Central memory CD4-positive, alpha-beta T cell (primary cell): ENCODE measurements around the gene TACO1.

Experiments used
- DNase-seq: peaks from one replicate; pipeline ENCODE4 v3.0.0; 2022

Gene TACO1

DNA sequence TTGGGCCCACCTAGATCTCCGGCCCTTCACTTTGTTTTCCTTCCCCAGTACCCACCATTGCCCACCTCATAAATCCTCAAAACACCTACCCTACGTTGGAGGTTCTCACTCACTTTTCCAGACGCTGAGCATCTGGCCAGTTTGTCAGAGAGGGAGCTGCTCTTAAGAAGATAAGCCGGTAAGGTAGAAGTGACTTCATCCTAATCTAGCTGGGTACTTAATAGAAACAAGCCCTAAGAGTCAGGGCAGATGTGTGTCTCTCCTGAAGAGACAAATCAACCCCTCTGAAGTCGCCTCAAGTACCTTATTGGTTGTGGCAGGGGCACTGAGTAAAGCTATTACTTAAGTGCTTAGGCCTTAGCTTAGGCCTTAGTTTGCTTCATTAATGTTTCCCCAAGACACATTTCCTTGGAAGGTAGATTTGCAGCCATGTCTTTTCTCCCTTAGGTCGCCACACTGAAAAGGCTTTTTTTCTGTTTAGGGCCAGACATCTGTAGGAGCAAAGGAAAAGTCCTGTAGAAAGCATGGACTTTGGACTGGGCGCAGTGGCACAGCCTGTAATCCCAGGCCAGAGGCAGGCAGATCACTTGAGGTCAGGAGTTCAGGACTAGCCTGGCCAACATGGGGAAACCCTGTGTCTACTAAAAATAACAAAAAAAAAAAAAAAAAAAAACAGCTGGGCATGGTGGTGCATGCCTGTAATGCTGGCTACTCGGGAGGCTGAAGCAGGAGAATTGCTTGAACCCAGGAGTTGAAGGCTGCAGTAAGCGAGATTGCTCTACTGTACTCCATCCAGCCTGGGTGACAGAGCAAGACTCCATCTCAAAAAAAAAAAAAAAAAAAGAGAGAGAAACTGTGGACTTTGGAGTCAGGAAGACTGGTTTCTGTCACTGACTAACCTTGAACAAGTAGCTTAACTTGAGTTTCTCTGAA is 1.0 kb downstream of the TACO1 start:
- no peak for DNase-seq

DNA sequence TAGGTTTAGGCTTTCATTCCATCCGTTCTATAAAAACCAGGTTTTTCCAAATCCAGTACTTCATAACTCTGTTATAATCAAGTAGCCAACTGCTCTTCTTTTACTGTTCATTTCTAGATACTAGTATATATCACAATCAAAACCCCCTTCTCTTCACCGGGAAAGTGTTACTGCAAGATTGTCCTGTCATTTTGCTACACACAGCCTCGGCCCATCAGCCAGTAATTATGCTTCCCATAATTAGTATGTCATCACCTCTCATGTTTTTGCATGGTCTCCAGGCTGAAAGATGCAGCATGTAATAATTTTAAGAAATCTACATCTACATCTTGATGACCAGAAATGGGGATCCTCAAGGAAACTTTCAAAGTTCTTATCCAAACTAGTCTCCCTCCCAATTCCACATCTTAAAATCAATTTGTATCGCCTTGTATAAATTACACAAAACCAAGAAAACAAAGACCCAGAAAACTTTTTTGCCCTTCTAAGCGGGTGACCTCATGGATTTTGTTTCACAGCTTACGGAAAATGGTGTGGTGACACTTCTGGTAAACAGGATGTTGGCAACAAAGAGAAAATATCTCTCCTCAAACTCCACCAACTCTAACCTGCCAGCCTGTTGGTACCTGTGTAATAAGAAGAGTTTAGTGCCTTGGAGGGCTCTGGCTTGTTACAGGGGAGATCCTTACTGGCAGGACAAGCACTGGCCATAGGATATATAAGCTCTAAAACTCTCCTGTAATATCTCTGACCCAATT is 9.3 kb downstream of the TACO1 start:
- DNase-seq: peak; percentile 35

DNA sequence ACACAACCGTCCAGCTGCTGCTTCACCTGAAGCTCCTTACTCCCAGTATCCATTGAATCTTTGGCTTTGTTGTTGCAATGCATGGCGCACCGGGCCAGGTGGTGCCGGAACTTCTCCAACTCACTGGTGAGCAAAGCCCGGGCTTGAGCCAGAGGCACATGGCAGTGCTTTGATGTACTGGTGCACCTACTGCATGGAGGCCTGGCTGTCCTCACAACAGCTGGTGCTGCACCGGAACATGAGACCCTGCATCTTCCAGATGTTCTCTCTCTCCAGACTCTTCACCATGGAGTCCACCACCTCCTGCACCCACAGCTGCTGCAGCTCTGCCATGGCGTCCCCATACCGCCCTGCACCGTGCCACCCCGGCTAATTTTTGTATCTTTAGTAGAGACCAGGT is 10.2 kb downstream of the TACO1 start:
- DNase-seq: no peak

DNA sequence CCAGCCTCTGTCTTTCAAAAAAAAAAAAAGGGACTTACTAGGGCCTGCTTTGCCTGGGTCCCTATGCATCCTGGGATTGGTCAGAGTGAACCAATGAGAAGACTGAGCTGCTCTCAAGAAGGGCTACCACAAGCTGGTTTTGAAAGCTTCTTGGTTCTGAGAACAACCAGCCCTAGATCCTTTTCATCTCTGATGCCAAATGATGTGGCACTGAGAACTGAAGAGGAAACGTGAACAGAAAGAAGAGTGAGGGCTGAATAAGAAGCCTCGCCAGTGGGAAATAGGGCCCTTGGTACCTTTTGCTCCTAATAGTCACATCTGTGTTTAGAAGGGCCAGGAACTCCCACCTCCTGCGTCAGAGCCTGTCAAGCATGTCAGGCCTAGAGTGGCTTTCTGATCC is 10.7 kb downstream of the TACO1 start:
- DNase-seq: peak; percentile 30

DNA sequence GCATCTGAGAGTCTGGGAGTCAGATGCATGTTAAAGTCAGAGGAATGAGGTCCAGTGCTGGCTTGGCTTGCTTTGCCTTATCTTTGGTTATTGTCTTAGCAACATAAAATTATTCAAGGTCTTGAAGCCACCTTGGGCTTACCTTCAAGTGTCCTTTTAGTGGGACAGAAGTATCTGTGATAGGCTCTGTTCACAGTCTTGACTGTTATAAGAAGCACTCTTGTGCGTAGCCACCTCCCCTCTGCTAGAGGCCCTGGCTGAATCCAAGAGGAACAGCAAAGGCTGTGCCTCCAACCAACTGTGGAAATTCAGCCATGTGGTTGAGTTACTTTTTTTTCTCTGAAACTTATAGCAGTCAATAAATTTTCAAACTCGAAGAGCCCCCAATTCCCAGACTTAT is 13.0 kb downstream of the TACO1 start:
- DNase-seq: no peak

DNA sequence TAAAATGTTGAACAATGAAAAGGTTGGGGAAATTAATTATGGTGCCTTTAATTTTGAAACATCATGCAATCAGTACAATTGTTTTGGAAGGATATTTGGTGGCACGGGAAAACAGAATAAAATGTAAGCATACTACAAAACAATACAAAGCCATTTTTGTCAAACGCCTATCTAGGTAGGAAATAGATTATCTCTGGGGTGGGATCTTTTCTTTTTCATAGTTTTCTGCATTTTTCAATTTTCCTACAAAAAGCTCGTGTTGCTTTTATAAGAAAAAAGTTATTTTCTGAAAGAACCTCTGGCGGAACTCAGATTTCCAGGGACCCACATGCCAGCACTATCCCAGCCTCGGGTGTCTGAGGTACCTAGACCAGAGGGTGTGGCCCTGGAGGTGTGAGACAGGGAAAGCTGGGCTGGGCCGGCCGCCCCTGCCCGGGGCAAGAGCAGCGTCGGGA is 20.6 kb downstream of the TACO1 start:
- no peak for DNase-seq

DNA sequence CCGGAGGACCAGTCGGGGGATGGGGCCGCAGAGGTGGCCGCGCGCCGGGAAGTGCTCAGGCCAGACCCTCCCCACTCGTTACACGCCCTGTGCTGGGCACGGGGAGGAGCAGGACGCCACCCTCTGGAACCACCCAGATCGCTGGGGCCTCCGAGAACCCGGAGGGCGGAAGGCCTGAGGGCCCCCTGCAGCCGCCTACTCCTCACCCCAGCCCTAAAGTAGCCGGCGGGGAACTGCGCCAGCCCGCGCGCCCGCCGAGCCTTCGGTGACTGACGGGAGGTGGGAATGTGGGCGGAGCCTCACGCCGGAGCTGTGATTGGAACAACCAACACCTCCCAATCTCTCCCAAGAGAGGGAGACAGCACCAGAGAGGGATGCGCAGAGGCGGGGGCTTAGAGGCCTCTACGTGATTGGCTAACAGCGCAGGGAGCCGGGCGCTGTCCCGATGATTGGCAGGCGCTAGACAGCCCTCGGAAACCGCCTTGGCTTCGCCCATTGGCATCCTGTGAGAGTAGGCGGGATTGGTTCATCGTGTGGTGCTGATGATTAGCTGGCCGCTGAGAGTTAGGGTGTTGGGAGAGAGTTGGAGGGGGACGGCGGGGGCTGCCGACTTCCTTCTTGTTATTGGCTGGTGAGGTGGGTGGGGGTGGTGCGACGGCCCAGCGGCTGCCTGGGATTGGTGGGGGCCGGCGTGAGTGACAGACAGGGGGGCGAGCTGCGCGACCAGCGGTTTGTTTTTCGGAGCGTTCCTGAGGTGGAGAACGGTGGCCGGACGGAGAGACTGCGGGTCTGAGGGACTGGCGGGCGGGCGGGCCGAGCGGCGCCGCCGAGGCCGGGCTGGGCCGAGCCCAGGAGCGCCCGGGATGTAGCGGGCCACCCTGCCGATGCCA is 21.2 kb downstream of the TACO1 start, which contains the start of gene MAP3K3:
TSS of gene MAP3K3 (plus strand) at position 734 of the 890 bp plus-strand sequence. CDS start 343 bp downstream, outside the sequence.
- DNase-seq: peak; percentile 99

- peak; percentile 13 for DNase-seq
Measured at GRCh38 chr17:63622574-63623390, 22.1 kb downstream of the TACO1 start.

- no peak for DNase-seq
Measured at GRCh38 chr17:63623786-63624530, 23.3 kb downstream of the TACO1 start.

DNA sequence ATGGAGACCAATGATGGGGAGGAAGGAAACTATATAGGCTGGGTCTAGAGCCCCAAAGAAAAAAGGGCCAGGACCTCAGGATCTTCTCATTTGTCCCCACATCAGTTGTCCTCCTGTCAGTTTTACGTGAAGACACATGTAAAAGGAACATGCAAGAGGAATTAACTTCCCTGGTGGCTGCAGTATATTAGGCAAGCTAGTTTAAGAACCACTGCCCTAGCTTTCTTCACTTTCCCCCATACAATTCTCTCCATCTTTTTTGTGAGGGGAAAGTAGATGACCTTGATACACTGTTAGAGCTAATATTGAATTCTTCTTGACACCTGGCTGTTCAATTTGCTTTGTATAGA is 23.8 kb downstream of the TACO1 start:
- no peak for DNase-seq

GRCh38 chr17:63626551-63627180 is 26.0 kb downstream of the TACO1 start:
- no peak for DNase-seq

GRCh38 chr17:63629627-63630026 is 28.9 kb downstream of the TACO1 start:
- DNase-seq: no peak

DNA sequence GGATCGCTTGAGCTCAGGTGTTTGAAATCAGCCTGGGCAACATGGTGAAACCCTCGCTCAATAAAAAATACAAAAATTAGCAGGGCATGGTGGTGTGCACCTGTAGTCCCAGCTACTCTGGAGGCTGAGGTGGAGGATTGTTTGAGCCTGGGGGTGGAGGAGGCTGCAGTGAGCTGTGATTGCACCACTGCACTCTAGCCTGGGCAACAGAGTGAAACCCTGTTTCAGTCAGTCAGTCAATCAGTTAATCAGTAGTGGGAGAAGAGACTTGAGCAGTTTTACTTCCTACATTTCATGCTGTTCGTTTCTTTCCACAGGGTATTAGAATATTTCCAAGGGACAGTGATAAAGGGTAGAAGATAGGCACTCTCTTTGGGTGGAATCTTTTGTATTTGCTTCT is 30.4 kb downstream of the TACO1 start:
- no peak for DNase-seq

- no peak for DNase-seq
Measured at GRCh38 chr17:63631626-63632025, 30.9 kb downstream of the TACO1 start.

DNA sequence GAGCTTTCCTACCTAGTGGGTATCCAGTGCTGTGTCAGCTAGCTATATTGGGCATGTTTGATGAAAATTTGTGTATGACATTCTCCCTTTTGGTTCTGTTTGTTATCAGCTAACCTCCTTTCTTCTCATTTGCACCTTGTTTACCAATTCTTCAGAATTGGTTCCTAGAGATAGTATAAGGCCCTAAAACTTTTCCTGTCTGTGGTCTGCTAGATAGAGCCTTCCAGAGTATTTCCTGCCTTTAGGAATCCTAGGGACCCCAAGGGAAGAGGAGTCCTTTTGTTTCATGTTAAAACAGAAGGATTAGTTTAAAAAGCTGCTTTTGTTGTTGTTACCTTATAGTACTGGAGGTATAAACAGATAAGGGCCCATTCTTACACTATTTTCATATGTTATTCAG is 33.0 kb downstream of the TACO1 start:
- DNase-seq: no peak

DNA sequence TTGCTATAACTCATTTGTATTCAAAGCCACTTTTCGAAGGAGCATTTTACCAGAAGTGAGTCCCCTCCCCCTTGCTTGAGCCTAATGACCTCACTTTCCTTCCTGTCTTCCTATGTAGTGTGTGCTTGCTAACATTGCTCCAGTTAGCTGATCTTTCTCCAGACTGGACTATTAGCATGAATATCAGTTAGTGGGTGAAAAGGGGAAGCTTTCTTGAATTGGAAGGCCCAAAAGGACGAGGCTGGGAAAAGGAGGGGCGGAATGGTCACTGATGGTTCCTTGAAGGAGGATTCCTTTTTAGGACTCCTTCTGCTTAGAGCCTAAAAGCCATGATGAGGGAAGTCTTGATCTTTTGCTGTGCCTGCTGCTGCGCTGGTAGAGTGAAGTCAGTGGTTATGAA is 33.5 kb downstream of the TACO1 start:
- no peak for DNase-seq

DNA sequence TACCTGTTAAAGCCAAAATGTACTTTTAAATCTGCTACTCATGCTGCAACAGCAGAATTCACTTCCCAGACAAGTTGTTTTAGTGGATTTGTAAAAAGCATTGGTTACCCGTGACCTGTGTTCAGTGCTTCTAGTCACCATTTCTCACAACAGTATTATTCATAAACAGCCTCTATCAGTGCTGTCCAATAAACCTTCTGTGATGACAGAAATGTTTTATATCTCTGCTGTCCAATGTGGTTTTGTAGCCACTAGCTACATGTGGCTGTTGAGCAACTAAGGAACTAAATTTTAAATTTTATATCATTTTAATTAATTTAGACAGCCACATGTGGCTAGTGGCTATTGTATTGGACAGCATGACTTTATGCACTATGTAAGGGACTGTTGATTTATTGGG is 34.1 kb downstream of the TACO1 start:
- DNase-seq: no peak

GRCh38 chr17:63635290-63635689 is 34.6 kb downstream of the TACO1 start:
- no peak for DNase-seq

DNA sequence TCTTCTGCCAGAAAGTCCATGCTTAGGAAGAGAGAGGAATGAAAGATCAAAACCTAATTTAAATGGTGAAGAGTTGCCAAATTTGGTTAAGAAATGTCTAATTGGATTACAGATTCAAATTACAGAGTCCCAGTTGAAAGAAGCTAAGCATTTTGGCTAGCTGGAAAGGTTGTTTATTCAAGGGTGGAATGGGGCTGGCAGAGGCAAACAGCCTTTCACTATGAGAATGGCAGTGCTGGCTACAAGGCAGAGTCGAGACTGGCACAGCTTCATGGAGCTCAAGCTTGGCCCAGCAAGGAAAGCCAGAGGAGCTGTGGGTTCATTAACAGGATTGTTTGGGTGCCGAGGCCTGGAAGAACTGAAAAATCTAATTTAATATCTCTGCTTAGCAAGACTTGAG is 35.1 kb downstream of the TACO1 start:
- DNase-seq: no peak

DNA sequence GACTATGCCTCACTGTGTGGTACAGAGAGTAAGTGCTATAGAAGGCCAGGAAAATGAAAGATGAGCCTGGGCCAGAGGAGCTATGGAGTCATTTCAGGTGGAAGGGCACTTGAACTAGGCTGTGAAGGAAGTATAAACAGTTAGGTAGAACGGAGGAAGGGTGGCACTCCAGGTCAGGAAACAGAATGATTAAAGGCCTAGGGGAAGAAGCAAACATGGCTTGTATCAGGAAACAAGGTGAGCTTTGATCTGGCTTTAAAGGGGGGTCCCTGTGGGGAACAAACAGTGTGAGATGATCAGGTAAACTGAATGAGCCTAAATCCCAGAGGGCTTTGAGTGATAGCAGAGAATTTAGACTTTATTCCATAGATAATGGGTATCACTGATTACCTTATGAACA is 38.4 kb downstream of the TACO1 start:
- no peak for DNase-seq

- DNase-seq: no peak
Measured at GRCh38 chr17:63640038-63640437, 39.3 kb downstream of the TACO1 start.
